Measurements from ENCODE around the gene DGKQ. TPM values are rescaled to one million over a fixed set of nuclear protein-coding genes. Genes with fewer than 3 reads are reported as not detected.

DGKQ gene
- total and polyA plus RNA-seq, 7 donors, result 2.2 to 3.9 (median 2.8) TPM

DNA sequence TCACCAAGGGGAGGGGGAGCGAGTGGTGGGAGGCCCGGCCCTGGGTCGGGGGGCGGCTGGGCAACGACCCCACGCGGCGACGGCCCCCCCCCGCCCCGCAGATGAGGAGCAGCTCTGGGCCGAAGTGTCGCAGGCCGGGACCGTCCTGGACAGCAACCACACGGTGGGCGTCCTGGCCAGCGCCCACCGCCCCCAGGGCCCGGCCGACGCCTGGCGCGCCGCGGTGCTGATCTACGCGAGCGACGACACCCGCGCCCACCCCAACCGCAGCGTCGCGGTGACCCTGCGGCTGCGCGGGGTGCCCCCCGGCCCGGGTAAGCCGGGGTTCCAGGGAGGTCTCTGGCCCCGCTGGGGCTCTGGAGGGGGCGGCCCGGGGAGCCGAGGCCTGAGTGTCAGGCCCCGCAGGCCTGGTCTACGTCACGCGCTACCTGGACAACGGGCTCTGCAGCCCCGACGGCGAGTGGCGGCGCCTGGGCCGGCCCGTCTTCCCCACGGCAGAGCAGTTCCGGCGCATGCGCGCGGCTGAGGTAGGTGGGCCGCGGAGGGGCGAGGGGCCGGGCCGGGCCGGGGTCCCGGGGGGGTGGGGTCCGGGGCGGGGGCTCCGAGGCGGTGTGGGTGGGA is 29.4 kb upstream of the DGKQ start:
- Histone ChIP-seq H3K27ac (no peak overlapping the region), H3K27me3 (ENCODE audit: insufficient read depth in 3 of 3, low read length in 2 of 3) (peaks cover 0 to 97% (median 46%) of the 10 kb centered on the region in 3 donors), H3K4me1 (peaks cover 8% of the 10 kb centered on the region), H3K9me3 (no peaks in the 10 kb centered on the region), H3K36me3 (ENCODE audit: insufficient read depth in 1 of 2, low read depth in 1 of 2) (no peaks in the 10 kb centered on the region), H3K4me3 (peak overlapping the region; percentile 38)
- 3 to 4% (median 3%) methylated on average over 41 to 75 of the region's 75 CpGs for WGBS, 3 donors
- no peak for DNase-seq
- ATAC-seq, result no peak
- intact Hi-C loops (cut with DNase I), result no loop called here
- TF ChIP-seq, protein P1, sequence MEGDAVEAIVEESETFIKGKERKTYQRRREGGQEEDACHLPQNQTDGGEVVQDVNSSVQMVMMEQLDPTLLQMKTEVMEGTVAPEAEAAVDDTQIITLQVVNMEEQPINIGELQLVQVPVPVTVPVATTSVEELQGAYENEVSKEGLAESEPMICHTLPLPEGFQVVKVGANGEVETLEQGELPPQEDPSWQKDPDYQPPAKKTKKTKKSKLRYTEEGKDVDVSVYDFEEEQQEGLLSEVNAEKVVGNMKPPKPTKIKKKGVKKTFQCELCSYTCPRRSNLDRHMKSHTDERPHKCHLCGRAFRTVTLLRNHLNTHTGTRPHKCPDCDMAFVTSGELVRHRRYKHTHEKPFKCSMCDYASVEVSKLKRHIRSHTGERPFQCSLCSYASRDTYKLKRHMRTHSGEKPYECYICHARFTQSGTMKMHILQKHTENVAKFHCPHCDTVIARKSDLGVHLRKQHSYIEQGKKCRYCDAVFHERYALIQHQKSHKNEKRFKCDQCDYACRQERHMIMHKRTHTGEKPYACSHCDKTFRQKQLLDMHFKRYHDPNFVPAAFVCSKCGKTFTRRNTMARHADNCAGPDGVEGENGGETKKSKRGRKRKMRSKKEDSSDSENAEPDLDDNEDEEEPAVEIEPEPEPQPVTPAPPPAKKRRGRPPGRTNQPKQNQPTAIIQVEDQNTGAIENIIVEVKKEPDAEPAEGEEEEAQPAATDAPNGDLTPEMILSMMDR (IDR thresholded peaks at IDR 0.05), result no peak

DNA sequence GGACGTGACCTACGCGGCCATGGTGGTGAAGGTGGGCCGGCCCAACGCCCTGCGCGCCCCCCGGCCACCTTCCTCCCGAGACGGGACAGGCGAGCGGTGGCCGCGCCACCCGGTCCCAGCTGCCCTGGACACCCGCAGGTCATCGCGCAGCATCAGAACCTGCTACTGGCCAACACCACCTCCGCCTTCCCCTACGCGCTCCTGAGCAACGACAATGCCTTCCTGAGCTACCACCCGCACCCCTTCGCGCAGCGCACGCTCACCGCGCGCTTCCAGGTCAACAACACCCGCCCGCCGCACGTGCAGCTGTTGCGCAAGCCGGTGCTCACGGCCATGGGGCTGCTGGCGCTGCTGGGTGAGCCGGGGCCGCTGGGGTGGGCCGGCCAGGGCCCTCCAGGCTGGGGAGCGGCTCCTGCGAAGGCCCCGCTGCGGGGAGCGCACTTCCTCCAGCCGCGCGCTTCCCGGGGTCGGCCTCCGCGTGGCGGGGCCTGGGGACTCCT is 28.8 kb upstream of the DGKQ start:
- TF ChIP-seq, protein P1 (IDR thresholded peaks at IDR 0.05), result no peak
- H3K27ac ChIP-seq, result no peak overlapping the region
- ATAC-seq, result peak in 3 of 4 donors; percentile 12 to 49 (median 25)
- H3K36me3 ChIP-seq (ENCODE audit: insufficient read depth in 1 of 2, low read depth in 1 of 2), result no peaks in the 10 kb centered on the region
- H3K9me3 ChIP-seq, result no peaks in the 10 kb centered on the region
- peak overlapping the region; percentile 38 for H3K4me3 ChIP-seq
- DNase-seq, result peak; percentile 64 to 72
- peaks cover 0 to 99% (median 49%) of the 10 kb centered on the region in 3 donors for H3K27me3 ChIP-seq (ENCODE audit: insufficient read depth in 3 of 3, low read length in 2 of 3)
- intact Hi-C loops (cut with DNase I), result no loop called here
- H3K4me1 ChIP-seq, result peaks cover 11% of the 10 kb centered on the region
- WGBS, 3 donors, result 1 to 3% (median 3%) methylated on average over 41 to 54 of the region's 54 CpGs

DNA sequence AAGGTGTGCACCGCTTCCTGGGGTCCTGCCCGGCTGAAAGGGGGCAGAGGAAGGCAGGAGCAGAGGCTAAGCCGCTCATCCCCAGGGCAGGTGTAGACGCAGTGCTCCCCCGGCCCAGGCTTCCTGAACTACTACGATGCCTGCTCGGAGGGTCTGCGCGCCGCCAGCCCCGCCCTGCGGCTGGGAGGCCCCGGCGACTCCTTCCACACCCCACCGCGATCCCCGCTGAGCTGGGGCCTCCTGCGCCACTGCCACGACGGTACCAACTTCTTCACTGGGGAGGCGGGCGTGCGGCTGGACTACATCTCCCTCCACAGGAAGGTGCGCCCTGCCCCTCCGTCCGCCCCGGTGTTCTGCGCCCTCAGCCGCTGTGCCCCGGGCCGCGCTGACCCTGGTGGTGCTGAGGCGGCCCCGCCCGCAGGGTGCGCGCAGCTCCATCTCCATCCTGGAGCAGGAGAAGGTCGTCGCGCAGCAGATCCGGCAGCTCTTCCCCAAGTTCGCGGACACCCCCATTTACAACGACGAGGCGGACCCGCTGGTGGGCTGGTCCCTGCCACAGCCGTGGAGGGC is 28.3 kb upstream of the DGKQ start:
- ATAC-seq, result no peak
- Histone ChIP-seq H3K9me3 (no peaks in the 10 kb centered on the region), H3K36me3 (ENCODE audit: insufficient read depth in 1 of 2, low read depth in 1 of 2) (no peaks in the 10 kb centered on the region), H3K27ac (no peak overlapping the region), H3K27me3 (ENCODE audit: insufficient read depth in 3 of 3, low read length in 2 of 3) (peaks cover 0 to 99% (median 51%) of the 10 kb centered on the region in 3 donors), H3K4me3 (no peak overlapping the region), H3K4me1 (peaks cover 11% of the 10 kb centered on the region)
- intact Hi-C loops (cut with DNase I), result no loop called here
- 19 to 20% (median 19%) methylated on average over 41 to 48 of the region's 48 CpGs for WGBS, 3 donors
- TF ChIP-seq, protein P1 (IDR thresholded peaks at IDR 0.05), result no peak
- no peak for DNase-seq

DNA sequence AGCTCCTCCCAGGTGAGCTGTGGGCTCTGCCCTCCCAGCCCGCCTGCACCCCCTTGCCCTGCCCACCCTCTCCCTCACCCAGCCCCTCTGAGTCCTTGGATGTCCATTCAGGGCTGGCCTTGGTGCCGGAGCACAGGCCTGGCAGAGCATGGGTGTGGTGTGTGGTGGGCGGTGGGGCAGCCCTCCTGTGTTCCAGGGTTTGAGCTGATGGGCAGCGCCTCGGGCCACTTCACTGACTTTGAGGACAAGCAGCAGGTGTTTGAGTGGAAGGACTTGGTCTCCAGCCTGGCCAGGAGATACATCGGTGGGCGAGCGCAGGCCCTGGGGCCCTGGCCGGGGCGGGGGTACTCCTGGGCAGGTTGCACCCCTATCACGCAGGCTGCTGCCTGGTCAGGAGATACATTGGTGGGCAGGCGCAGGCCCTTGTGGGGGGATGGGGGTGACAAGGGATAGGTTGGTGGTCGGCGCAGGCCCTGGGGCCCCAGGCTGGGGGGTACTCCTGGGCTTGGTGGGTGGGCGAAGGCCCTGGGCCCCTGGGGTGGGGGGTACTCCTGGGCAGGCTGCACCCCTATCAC is 27.4 kb upstream of the DGKQ start:
- no peaks in the 10 kb centered on the region for H3K9me3 ChIP-seq
- no peaks in the 10 kb centered on the region for H3K36me3 ChIP-seq (ENCODE audit: insufficient read depth in 1 of 2, low read depth in 1 of 2)
- no peak for ATAC-seq
- H3K4me3 ChIP-seq, result no peak overlapping the region
- no peak overlapping the region for H3K27ac ChIP-seq
- intact Hi-C loops (cut with DNase I), result no loop called here
- DNase-seq, result no peak
- 61 to 66% (median 62%) methylated on average over 14 to 15 of the region's 15 CpGs for WGBS, 3 donors
- H3K27me3 ChIP-seq (ENCODE audit: insufficient read depth in 3 of 3, low read length in 2 of 3), result peaks cover 0 to 98% (median 54%) of the 10 kb centered on the region in 3 donors
- peaks cover 11% of the 10 kb centered on the region for H3K4me1 ChIP-seq
- TF ChIP-seq, protein P1 (IDR thresholded peaks at IDR 0.05), result no peak
